GM19372 (cell line): Measurements from ENCODE around the gene TMOD2.

Experiments used
- ATAC-seq: cut with Tn5 transposase; IDR thresholded peaks from one replicate; pipeline ENCODE4 v1.9.1; 2021; ENCODE audit warnings: mild to moderate bottlenecking, low read depth, moderate library complexity; ENCODE audit not compliant: unreplicated experiment

TMOD2 gene

DNA sequence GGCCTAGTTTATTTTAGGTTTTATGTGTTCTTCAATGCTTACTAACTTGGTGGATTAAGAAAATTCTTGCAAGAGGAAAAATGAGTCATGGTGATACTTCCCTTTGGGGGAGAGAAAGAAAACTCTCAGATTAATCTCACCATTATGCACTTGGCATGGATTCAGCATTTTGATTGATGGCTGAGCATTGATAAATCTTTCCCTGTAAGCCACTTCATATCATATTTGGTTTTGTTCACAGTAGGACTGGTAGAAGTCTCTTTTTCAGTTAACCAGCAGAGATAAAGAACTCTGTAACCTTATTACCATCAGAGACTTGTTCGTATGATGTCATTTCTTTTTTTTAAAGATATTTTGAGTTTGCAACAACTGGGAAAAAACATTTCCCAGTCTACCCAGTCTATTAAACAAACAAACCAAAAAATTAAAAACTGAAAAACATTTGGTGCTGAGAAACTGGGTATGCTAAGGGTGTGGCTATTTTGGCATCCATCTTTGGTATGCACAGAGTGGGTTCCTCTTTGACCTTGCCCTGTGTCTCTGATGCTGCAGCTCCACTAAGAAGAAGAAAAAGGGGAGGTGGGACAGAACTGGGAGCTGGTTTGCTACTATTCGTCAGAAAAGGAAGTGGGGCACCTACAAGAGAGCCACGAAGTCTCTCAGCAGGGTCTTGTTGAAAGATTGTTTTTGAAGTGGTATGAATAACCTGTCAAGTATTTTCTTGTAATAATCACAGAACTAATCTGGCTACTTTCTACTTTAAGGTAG lies 95.2 kb downstream of the TMOD2 start:
- ATAC-seq = no peak

DNA sequence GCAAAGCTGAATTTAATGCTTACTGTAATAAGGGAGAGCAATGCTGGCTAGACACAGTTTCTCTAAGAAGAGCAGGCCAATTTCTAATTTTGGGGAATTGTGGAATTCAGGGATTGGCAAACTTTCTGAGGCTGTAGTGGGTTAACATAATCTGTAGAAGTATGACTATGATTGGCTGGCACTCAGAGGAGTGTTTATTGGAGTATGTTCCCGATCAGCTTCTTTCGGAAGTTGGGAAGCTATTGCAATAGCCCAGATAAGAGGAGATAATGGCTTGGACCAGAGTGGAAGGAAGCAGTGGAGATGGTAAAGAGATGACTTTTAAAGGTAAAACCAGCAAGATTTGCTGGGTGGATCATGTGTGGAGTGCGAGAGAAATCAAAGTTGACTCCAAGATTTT lies 97.4 kb downstream of the TMOD2 start:
- no peak for ATAC-seq

DNA sequence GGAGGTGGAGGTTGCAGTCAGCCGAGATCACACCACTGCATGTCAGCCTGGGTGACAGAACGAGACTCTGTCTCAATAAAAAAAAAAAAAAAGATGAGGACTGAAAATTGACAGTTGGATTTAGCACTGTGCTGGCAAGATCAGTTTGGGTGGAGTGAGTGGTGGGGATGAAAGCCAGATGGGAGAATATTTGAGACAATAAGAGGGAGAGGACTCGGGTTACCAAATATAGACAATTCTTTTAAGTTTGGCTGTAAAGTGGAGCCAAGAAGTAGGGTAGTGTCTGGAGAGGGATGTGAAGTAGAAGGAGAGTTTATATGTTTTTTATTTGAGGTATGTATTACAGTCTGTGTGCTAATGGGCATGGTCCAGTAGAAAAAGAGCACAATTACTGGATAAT lies 98.5 kb downstream of the TMOD2 start:
- no peak for ATAC-seq

DNA sequence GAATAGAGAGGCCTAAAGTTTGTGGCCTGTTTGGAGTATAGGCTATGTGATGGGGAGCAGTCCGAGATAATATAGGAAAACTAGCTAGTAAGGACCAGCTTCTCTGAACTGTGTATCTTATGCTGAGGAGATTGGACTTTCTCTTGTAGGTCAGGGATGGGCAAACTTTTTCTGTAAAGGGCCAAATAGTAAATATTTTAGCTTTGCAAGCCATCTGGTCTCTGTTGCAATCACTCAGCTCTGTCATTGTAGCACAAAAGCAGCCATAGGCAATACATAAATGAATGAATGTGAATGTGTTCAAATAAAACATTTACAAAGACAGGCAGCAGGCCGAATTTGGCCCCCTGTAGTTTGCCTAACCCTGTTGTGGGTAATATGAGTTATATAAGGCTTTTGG lies 102.6 kb downstream of the TMOD2 start:
- ATAC-seq = no peak

DNA sequence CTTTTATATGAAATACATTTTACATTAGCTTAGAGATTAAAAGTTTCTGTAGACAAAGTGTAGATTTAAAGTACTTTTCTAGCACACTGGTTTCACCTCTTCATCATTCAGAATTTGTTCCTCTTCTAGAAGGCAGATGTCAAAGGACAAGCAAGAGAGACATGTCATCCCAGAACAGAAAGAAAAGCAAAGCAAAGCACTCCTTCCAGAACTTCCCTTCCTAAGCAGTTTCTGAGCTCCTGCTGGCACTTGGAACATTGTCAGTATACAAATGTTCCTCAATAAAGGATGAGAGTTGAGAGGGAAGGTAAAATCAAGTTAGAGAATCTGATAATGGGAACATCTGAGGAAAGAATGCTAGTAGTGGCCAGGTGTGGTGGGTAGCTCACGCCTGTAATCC lies 104.2 kb downstream of the TMOD2 start:
- ATAC-seq = no peak

DNA sequence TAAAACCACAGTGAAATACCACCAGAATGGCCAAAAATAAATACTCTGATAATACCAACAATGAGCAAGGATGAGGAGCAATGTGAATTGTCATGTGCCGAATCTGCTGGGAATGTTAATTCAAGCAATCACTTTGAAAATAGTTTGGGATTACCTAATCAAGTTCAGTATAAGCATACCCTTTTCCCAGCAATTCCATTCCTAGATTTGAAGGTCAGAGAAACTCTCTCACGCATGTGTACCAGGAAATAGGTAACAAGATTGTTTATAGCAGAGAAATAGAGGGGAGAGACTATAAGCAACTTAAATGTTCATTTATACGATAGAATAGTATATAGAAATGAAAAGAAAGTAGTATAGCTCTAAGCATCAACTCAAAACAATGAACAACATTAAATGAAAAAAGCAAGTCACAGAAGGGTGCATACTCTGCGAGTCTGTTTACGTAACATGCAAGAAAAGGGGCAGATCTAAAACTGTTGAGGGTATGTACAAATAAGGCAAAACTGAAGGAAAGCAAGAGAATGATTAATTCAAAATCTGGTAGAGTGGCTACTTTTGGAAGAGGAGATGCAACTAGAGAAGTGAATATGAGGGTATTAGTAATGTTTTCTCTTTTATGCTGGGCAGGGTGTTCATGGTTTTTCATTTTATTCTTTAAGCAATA lies 105.5 kb downstream of the TMOD2 start:
- ATAC-seq = no peak

DNA sequence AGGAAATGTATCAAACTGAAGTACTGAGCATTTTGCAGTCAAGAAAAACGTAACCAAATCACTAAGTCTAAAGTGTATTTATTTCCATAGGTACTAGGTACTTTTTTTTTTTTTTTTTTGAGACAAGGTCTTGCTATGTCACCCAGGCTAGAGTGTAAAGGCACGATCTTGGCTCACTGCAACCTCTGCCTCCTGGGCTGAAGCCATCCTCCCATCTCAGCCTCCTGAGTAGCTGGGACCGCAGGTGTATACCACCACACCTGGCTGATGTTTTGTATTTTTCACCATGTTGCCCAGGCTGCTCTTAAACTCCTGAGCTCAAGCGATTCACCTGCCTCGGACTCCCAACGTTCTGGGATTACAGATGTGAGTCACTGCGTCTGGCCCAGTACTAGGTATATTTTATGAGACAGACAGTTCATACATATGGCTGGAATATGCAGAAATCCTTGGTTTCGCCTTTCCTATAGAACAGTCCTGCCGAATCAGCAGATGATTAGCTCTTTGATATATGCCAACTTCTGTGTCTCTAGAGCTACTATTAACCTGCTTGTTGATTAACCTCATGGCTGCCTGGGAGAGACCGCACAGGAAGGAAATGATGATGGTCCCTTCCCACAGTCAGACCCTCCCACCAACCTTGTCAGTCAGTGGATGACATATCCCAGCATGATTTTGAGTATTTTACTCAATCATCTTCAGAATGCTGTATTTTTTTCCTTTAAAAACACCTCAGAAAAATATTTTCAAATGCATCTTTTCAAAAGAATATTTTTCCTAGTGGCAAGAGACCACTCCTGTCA lies 110.4 kb downstream of the TMOD2 start:
- ATAC-seq = no peak

DNA sequence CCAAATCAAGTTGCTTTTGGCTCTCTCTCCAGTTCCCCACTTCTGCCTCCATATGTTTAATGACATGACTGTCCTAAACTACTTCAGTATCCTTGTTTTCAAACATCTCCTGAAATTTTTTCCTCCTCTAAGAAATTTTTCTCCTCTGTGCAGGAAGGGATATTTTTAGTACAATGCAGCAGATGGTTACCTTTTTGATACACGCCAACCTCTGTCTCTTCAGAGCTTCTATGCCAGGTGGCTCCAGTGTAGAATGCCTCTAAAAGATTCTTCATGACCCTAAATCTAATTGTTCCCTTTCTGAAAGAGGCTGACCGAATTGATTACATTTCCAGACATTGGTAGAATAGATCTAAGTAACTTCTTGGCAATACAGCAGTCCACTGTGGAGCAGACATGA lies 111.7 kb downstream of the TMOD2 start:
- ATAC-seq = no peak

DNA sequence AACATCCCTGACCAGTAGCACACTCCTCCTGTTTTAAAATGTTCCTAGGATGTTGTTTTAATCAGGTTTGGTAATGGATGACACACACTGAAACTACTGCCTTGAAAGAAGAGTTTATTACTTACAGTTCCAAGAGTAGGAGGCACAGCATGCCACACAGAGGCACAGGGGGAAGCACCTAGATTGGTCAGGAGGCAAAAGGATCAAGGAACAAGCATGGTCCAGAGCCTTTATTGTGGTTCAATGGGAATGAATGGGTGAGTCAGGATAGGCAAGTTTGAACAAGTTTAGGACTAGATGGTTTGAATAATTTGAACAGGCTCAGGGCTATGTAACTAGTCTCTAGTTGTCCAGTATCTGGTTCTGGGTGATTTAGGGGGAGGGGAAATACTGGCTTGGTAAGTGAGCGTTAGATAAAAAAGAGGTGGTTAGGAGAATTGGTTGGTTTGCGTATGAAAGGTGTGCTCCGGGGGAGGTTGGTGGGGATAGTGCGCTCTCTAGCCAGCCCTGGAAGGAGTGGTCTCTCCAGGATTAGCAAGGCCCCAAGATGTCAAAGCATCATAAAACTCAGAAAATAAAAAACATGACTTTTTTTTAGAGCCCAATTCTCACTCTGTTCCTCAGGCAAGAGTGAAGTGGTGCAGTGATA lies 113.1 kb downstream of the TMOD2 start:
- no peak for ATAC-seq

DNA sequence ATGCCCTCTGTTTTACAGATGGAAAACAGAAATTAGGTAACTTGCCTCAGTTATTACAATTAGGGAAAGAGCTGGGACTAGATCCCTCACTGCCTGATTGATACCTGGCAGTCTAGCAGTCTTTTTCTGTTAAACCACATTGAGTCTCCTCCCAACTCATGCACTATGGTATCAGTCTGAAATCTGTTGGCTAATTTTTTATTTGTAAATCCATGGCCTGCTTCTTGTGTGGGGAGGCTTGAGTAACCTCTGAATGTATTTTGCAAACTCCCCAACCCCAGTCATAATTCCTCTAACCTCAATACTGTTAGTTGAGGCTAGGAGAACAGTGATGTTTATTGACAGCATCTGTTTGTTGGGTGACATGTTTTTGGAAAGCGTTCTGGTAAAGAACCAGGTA lies 113.9 kb downstream of the TMOD2 start:
- no peak for ATAC-seq
